Measurements from ENCODE around the gene POPDC3. TPM values are rescaled to one million over a fixed set of nuclear protein-coding genes. Genes with fewer than 3 reads are reported as not detected.
"Not testable (repeated sequence)": the region's sequence is repeated elsewhere in the genome, so short reads cannot be mapped to it uniquely, and the experiment has no call there.

The POPDC3 gene
- total RNA-seq, 1 donor from 2014 or later = 5.2 TPM

- no peak for DNase-seq
Observed at GRCh38 chr6:105194591-105194990, 14.8 kb upstream of the POPDC3 start.

GRCh38 chr6:105194106-105194505 is 14.3 kb upstream of the POPDC3 start:
- no peak for DNase-seq

GRCh38 chr6:105193647-105194046 is 13.8 kb upstream of the POPDC3 start:
- DNase-seq = peak; percentile 18

GRCh38 chr6:105192707-105193465 is 13.1 kb upstream of the POPDC3 start:
- no peak for DNase-seq

GRCh38 chr6:105191351-105191750 is 11.5 kb upstream of the POPDC3 start:
- DNase-seq = no peak

GRCh38 chr6:105189026-105189820 is 9.4 kb upstream of the POPDC3 start:
- no peak for DNase-seq

GRCh38 chr6:105188251-105188650 is 8.4 kb upstream of the POPDC3 start:
- no peak for DNase-seq

GRCh38 chr6:105186576-105186975 is 6.8 kb upstream of the POPDC3 start:
- DNase-seq = no peak

GRCh38 chr6:105184921-105185320 is 5.1 kb upstream of the POPDC3 start:
- no peak for DNase-seq

- DNase-seq = no peak
Observed at GRCh38 chr6:105181981-105182515, 2.2 kb upstream of the POPDC3 start.

GRCh38 chr6:105178636-105179035 is 1.2 kb downstream of the POPDC3 start:
- no peak for DNase-seq

- DNase-seq = no peak
Observed at GRCh38 chr6:105178110-105178509, 1.7 kb downstream of the POPDC3 start.

- DNase-seq = no peak
Observed at GRCh38 chr6:105177556-105177955, 2.3 kb downstream of the POPDC3 start.

GRCh38 chr6:105174512-105174911 is 5.3 kb downstream of the POPDC3 start:
- no peak for DNase-seq

GRCh38 chr6:105172515-105172914 is 7.3 kb downstream of the POPDC3 start:
- not testable (repeated sequence) for DNase-seq

- DNase-seq = no peak
Observed at GRCh38 chr6:105170059-105170458, 9.8 kb downstream of the POPDC3 start.

GRCh38 chr6:105167914-105168313 is 11.9 kb downstream of the POPDC3 start:
- no peak for DNase-seq

- DNase-seq = peak; percentile 28
Observed at GRCh38 chr6:105164418-105164817, 15.4 kb downstream of the POPDC3 start.

- DNase-seq = no peak
Observed at GRCh38 chr6:105163183-105163582, 16.6 kb downstream of the POPDC3 start.

GRCh38 chr6:105162377-105162776 is 17.4 kb downstream of the POPDC3 start:
- no peak for DNase-seq

- DNase-seq = no peak
Observed at GRCh38 chr6:105161421-105161820, 18.4 kb downstream of the POPDC3 start.

GRCh38 chr6:105153676-105154075 is 26.1 kb downstream of the POPDC3 start:
- DNase-seq = no peak

- DNase-seq = no peak
Observed at GRCh38 chr6:105152880-105153279, 26.9 kb downstream of the POPDC3 start.
